HUDEP-2 (cell line): ENCODE measurements around the gene FREM2.

Source experiments
- DNase-seq, 76 experiments: peaks; one replicate each; lab custom pipeline; 2025; ENCODE audit not compliant: unreplicated experiment in 76 of 76; lab: John Stamatoyannopoulos, UW

The FREM2 gene

DNA sequence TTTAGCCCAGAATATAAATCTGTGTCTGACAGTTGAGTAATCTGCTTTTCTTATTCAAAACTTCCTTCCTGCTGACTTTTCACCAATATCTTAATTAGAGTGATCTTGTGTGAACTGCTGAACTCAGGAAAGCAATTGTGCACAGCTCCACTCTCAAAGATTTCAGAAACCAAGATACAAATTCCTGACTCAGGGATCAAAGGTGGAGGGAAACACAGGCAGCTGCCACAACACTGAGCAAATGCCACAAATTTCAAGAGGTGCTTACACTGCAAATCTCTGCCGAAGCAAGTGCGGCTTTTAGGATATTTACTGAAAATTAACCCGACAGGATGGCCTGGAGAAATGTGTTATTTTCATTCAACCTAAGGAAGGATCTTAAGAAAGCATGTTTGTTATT is 192.4 kb downstream of the FREM2 start:
- DNase-seq: no peak

DNA sequence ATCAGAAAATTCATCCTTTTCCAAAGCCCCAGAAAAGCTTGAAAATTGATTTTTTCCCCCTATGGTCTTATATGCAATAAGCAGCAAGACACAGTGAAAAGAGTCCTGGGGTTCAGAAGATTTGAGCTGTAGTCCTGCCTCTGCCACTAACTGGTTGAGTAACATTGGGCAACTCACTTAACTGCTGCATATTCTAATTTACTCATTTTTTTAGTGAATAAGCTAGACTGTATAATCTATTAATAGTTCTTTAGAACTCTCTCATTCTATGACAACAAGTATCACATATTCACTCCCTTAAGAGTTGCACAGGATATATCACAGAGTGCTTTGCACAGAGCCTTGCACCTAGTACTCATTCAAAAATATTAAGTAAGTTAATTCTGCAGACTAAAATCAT is 192.9 kb downstream of the FREM2 start:
- DNase-seq: no peak

GRCh38 chr13:38880397-38880796 is 193.5 kb downstream of the FREM2 start:
- no peak for DNase-seq

DNA sequence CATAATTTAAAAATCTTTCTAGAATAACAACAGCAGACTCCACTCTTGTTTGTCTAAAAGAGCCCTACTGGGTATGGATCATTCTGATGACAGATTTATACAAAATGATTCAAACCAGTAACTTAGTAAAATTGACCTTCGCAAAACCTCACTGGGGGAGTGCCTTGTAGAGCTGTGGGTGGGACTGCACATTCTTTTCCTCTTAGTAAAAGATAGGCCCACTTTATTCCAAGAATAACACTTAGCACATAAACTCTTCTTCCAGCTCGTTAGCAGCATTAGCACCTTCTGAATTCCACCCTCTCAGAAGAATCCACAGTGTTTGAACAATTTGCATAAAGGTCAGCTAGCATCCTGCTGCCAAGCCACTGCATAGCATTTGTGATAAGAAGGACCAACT is 196.9 kb downstream of the FREM2 start:
- no peak for DNase-seq

DNA sequence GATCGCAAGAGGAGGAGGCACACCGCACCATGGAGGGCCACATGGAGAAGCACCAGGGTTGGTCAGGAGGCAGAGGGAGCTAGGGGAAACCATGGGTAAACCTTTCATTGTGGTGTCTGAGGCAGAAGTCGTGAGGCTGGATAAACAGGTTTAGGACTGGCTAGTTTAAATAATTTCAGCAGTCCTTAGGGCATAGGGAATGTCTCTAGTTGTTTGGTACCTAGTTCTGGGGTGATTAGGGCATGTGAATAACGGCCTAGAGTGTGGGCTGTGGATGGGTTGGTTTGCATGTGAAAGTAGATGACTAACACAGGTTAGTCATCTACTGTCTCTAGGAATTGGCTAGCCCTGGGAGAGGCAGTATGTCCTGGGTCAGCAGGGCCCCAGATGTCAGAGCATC is 201.4 kb downstream of the FREM2 start:
- DNase-seq: no peak

GRCh38 chr13:38895075-38895474 is 208.2 kb downstream of the FREM2 start:
- DNase-seq: no peak

GRCh38 chr13:38897521-38897920 is 210.6 kb downstream of the FREM2 start:
- no peak for DNase-seq

DNA sequence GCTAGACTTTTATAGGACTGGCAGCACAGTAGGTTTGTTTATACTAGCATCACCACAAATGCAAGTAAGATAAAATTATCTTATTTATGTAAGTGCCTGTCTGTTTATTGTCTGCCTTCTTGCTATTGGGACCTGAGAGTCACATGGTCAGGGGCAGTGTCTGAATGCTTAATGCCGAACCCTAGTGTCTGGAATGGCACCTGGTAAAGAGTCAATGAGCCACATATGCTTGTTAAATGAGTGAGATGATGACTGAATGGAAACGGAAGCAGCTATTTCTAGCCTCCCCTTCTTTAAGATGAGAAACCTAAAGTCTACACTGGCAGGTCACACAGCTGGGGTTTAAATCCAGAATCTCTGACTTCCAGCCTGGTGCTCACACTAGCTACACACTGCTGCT is 211.6 kb downstream of the FREM2 start:
- DNase-seq: no peak

DNA sequence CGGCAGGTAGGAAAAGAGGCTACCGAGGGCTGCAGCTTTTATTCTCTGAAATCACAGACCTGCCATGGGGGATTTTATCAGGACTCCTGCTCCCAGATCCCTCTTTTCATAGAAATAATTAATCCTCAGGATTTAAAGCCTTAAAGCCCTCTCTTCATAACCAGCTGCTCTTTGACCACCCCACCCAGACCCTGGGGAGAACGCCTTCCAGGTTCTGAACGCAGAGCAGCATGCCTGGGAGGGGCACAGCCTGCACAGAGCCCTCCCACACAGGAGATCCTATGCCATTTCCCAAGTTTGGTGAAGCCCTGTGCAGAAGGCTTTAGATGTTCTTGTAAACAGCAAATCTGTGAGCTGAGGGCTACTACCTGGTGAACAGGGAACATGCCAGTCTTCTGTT is 212.7 kb downstream of the FREM2 start:
- DNase-seq: no peak

DNA sequence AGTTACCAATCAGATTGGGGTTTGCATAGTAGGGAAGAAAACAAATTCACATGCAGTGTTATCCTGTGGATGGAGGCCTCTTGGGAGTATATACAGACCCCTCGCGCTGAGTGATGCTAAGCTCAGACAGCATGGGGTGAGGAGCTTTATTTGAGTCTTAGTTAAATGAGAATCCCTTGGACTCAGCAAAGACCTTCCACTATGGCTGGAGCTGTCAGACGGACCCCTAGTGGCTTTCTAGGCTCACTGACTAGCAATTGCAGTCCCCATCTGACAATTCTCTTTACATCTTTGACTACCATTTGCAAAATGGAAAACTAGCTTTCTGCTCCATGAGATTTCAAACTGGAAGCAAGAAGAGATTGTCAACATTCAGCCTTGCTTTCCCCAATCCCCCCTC is 213.3 kb downstream of the FREM2 start:
- DNase-seq: no peak

- DNase-seq: no peak
Measured at GRCh38 chr13:38902551-38902950, 215.7 kb downstream of the FREM2 start.

- DNase-seq: no peak
Measured at GRCh38 chr13:38905081-38905480, 218.2 kb downstream of the FREM2 start.

- no peak for DNase-seq
Measured at GRCh38 chr13:38905861-38906260, 219.0 kb downstream of the FREM2 start.

- DNase-seq: no peak
Measured at GRCh38 chr13:38908574-38908973, 221.7 kb downstream of the FREM2 start.

DNA sequence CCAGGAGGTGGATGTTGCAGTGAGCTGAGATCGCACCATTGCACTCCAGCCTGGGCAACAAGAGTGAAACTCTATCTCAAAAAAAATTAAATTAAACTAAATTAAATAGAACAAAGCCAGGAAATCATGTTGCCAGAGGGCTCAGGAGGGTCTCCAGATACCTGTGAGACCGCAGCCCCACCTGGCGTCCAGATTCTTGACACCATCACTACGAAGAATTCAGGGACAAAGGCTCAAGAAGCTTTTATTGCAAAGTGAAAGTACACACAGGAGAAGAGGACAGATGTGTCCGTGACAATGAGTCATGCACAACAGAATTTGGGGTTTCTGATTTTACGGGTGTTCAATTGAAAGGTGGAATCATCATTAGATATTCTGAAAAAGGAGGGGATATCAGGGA is 227.2 kb downstream of the FREM2 start:
- no peak for DNase-seq

- no peak for DNase-seq
Measured at GRCh38 chr13:38921081-38921480, 234.2 kb downstream of the FREM2 start.

DNA sequence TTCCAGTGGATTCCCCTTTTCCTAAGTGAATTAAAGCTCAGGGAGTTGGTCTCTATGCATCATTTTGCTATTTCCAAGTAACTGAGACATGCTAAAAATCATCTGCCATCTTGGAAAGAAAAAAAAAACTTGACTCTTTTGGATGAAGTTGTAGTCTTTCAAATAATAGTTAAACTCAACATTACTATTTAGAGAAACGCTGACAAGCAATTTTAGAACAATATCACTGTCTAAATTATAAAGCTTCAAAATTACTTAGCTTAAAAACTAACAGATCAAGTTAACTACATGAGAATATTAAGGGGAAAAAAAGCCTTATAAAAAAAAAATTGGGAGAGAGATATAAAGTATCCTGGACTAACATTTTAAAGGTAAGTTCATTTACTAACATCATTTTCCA is 235.3 kb downstream of the FREM2 start:
- no peak for DNase-seq

DNA sequence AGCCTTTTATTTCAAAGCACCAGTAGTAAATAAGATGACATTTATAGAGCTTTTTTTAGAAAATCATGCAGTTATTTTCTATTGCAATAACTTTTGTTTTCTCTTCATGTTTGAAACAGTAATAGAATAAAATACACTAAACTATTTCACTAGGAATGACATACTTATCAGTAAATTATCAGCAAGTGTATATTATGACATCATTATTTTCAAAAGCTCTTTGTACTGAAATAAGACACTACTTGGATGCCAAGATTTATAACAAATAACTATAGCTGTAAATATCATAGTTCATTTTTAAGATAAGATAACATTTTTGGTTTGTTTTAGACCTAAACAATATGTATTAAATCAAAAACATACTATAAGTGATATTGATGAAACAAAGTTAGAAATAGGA is 246.9 kb downstream of the FREM2 start:
- no peak for DNase-seq
